NCI-H187 (cell line): ENCODE results near the gene TWF2.
A peak's percentile ranks its signal among the peaks of the same experiment; 100 is the strongest.

ENCODE experiments used
- DNase-seq, 2 experiments: peaks; one replicate each; lab custom pipeline; 2025; lab: John Stamatoyannopoulos, UW

The TWF2 gene

GRCh38 chr3:52222319-52223221, 16.4 kb downstream of the TWF2 start:
- no peak for DNase-seq

GRCh38 chr3:52221563-52222318, 17.2 kb downstream of the TWF2 start:
- no peak for DNase-seq

- DNase-seq = no peak
Measured at GRCh38 chr3:52221141-52221562, 17.8 kb downstream of the TWF2 start.

GRCh38 chr3:52220380-52221026, 18.5 kb downstream of the TWF2 start:
- peak in 1 of 2 experiments; percentile 17 for DNase-seq

GRCh38 chr3:52218937-52219650, 19.9 kb downstream of the TWF2 start:
- DNase-seq = no peak

GRCh38 chr3:52218454-52218853, 20.5 kb downstream of the TWF2 start:
- no peak for DNase-seq

- no peak for DNase-seq
Measured at GRCh38 chr3:52218026-52218425, 20.9 kb downstream of the TWF2 start.

GRCh38 chr3:52217409-52217805, 21.6 kb downstream of the TWF2 start:
- no peak for DNase-seq

GRCh38 chr3:52216585-52217408, 22.2 kb downstream of the TWF2 start:
- DNase-seq = no peak

GRCh38 chr3:52215351-52215750, 23.6 kb downstream of the TWF2 start:
- DNase-seq = no peak

GRCh38 chr3:52213901-52214300, 25.1 kb downstream of the TWF2 start:
- DNase-seq = no peak

- no peak for DNase-seq
Measured at GRCh38 chr3:52213005-52213404, 26.0 kb downstream of the TWF2 start.

GRCh38 chr3:52211268-52211891, 27.6 kb downstream of the TWF2 start:
- no peak for DNase-seq

GRCh38 chr3:52210550-52211046, 28.4 kb downstream of the TWF2 start:
- no peak for DNase-seq

- no peak for DNase-seq
Measured at GRCh38 chr3:52210037-52210436, 28.9 kb downstream of the TWF2 start.

GRCh38 chr3:52208556-52208955, 30.4 kb downstream of the TWF2 start:
- no peak for DNase-seq

GRCh38 chr3:52205727-52206372, 33.1 kb downstream of the TWF2 start:
- no peak for DNase-seq

- no peak for DNase-seq
Measured at GRCh38 chr3:52204337-52205073, 34.5 kb downstream of the TWF2 start.

- DNase-seq = no peak
Measured at GRCh38 chr3:52203701-52204100, 35.3 kb downstream of the TWF2 start.
